Measurements from ENCODE around the gene USP24.
"Not testable (repeated sequence)": the region's sequence is repeated elsewhere in the genome, so short reads cannot be mapped to it uniquely, and the experiment has no call there.

The USP24 gene

DNA sequence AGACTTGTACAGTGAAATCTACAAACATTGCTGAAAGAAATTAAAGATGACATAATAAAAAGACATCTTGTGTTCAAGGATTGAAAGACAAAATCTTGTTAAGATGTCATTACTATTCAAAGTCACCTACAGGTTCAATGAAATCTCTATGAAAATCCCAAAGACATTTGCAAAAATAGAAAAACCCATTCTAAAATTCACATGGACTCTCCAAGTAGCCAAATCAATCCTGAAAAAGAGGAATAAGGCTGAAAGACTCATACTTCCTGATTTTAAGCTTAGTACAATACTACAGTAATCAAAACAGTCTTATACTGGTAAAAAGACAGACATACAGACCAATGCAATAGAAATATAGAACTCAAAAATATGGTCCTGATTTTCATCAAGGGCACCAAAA is 97.2 kb downstream of the USP24 start:
- DNase-seq, result no peak

DNA sequence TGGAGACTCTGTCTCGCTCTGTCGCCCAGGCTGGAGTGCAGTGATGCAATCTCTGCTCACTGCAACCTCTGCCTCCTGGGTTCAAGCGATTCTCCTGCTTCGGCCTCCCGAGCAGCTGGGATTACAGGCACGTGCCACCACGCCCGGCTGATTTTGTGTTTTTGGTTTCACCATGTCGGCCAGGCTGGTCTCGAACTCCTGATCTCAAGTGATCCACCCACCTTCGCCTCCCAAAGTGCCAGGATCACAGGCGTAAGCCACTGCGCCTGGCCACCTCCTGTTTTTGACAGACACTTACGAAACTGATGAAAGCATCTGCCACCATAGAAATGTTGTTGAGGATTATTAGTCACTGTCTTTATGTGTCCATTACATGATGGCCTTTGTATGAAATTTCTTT is 106.2 kb downstream of the USP24 start:
- not testable (repeated sequence) for DNase-seq

GRCh38 chr1:55107101-55107500 is 108.1 kb downstream of the USP24 start:
- DNase-seq, result no peak

DNA sequence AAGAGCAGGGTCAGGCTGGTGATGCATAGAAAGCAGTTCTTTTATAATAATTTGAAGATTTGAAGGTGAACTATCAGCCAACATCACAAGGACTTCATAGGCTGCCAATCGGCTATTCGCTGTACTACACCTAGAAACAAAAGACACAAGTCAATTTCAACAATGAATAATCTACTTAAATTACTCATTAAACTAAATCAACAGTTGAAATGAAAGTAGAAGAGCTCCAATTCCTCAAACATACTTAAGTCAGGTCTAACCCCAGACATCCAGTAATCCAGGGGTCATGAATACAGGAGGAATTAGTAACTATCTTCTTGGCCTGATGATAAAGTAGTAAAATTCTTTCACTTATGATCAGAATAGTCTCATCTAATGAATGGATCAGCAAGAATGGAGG is 111.3 kb downstream of the USP24 start:
- DNase-seq, result no peak

DNA sequence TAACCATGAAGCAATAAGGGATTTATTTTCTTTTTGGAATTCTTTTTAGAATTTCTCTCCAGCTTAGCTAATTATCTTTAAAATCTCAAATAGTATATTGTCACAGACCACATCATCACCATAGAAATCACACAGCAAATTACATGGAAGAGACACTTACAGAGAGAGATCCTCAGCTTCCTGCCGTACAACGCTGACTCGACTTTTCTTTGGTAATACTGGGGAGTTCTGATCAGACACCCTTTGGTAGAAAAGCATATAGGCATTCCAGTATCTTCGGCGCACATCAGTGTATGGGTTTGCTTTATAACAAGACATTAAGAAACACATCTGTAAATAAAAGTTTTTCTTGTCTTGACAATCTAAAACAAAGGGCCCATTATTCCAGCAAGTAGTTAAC is 120.1 kb downstream of the USP24 start:
- no peak for DNase-seq

GRCh38 chr1:55092475-55092874 is 122.7 kb downstream of the USP24 start:
- DNase-seq, result no peak

DNA sequence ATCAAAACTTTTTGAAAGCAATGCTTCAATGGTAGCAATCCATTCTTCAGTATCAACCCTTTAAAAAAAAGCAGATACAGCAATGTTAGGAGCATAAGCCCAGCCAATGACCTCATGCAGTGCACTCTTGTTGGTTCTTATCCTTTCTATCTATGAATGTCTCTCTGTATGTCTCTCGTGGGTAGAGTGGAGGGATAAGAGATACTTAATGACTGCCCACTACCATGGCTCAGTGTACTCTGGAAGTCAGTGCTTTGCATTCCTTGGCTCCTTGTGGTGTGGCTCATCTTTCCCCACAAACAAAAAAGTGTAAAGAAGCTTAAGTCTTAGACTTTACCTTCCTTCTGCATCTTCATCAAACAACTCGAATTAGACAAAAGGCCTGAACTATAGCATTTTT is 125.5 kb downstream of the USP24 start:
- no peak for DNase-seq

DNA sequence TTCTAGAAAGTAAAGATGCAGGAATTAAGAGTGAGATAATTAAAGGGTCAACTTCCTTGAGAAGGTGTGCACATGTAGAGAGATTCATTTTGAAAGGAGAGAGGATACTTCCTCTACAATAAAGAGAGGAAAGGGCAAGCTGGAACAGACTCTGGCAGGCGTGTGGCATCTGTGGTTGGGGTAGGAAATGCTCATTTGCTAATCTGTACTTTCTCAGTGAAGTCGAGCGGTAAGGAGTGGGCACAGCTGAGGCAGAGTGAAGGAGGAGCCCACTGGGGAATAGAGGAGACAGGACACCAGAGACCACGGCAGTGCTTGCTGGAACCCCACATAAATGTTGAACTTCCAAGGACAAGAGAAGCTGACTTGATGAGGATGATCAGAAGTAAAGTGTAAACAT is 126.8 kb downstream of the USP24 start:
- no peak for DNase-seq

- no peak for DNase-seq
Measured at GRCh38 chr1:55087439-55087838, 127.7 kb downstream of the USP24 start.

DNA sequence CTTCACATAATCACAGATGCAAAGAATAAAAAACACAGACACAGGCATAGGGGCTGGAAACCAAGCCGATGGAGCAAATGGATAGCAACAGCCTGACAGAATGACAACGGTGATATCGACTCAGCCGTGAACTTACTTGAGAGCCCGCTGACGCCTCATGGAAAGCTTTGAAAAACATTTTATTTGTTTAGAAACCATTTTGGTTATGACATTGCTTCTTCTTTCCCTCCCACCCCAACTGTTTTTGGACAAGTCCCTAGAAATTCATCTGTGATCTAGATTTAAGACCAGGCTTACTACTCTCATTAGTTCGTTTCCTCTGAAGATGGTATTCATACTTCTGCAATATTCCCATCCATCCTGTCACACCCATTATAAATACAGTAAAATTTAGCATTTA is 130.9 kb downstream of the USP24 start:
- DNase-seq, result no peak

- DNase-seq, result no peak
Measured at GRCh38 chr1:55081905-55082296, 133.3 kb downstream of the USP24 start.

GRCh38 chr1:55081188-55081904 is 133.8 kb downstream of the USP24 start:
- no peak for DNase-seq

DNA sequence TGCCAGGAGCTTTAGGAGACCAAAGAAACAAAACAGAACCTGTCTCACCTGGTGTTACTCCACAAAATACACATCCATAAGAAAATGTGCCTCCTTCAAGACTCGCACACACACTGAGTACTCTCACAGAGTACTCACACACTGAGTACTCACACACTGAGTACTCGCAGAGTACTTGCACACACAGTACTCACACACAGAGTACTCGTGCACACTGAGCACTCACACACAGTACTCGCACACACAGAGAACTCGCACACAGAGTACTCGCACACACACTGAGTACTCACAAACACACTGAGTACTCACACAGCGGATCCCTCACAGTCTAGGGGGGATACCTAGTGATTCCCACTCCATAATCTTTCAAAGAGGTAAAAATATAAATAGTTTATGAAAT is 135.5 kb downstream of the USP24 start:
- no peak for DNase-seq

GRCh38 chr1:55078470-55078869 is 136.7 kb downstream of the USP24 start:
- DNase-seq, result no peak

GRCh38 chr1:55076356-55076755 is 138.8 kb downstream of the USP24 start:
- DNase-seq, result no peak

GRCh38 chr1:55074455-55074854 is 140.7 kb downstream of the USP24 start:
- no peak for DNase-seq

- no peak for DNase-seq
Measured at GRCh38 chr1:55073187-55073916, 141.8 kb downstream of the USP24 start.

GRCh38 chr1:55071477-55071876 is 143.7 kb downstream of the USP24 start:
- no peak for DNase-seq

- DNase-seq, result no peak
Measured at GRCh38 chr1:55070293-55071164, 144.6 kb downstream of the USP24 start.

DNA sequence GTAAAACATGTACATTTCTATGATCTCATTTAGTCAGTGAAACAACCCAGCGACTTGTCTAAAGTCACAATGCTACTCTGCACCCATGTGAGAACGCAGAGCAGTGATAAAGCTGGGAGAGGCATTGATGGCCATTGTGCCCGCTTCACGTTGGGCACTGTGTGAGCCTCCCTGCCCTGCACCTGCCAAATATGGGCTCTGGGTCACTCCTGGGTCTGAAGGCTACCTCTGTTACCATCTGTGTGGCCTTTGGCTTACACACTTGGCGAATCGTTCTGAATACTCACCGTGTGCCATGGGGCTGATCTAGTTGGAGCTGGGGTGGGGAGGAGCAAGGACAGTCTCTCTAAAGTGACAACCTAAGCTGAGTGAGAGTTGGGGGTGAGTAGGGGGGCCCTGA is 145.9 kb downstream of the USP24 start:
- no peak for DNase-seq

DNA sequence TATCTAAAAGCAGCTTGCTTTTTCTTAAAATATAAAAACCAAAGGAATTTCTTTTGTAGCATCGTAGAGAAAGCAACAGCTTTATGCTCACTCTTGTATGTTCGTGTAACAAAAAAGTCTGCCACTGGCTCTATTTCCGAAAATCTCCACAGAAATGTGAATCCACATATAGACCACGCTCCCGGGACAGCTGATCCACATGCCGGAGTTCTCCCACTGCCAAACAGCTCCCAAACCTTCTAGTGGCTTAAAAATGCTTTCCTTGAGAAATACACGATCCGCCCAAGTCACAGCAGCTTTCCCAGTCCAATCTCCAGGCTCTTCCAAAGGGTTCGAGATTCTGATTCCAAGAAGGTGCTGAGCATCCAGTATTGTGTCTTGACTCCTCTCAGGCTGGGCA is 146.5 kb downstream of the USP24 start:
- no peak for DNase-seq

GRCh38 chr1:55067914-55068313 is 147.2 kb downstream of the USP24 start:
- DNase-seq, result no peak

DNA sequence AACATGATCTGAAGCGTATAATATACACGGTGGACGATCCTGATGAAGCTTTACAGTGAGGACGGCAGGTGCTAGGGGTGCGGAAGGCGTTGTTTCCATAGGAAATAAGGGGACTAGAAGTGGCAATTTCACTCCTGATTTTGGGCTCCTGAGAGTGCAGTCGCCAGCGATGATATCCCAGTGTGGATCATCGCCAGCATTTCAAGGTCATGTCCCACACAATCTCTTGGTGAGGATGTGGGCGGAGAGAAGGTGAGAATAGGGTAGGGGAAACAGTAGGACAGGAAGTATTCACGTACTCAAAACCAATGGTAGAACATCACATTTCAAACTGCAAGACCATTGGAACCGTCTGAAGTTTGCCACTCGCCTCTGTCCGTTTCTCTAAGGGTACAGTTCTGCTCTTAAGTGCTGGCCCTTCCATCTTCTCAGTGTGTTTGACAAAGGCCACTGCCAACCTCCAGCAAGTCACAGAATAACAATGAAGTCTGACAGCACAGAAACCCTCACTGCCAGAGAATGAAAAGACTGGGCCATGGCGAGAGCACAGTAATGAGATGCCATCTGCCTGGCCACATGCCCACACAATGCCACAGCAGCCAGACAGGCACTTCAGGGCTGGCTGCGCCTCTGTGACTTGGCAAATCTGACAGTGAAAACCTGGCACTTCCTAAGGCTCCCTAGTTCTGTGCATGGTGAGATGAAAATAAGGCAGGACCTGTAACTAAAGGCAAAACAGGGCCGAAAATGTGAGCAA is 148.0 kb downstream of the USP24 start:
- DNase-seq, result no peak

All from stimulated activated CD4-positive, alpha-beta T cell treated with anti-CD3 and anti-CD28 coated beads, Interleukin-4, amount 100 ng/mL, for 1 hour (primary cell).